Natural killer cell (primary cell): Measurements from ENCODE around the gene RGCC. TPM values are rescaled to one million over a fixed set of nuclear protein-coding genes. Genes with fewer than 3 reads are reported as not detected.
"Not testable (repeated sequence)": the region's sequence is repeated elsewhere in the genome, so short reads cannot be mapped to it uniquely, and the experiment has no call there.

Experiments used
- ATAC-seq, 3 donors: fragments of 150-1000 bp in 2 of 3; fragments of 200-7000 bp in 1 of 3; cut with Tn5 transposase; 1 replicate in 1 of 3; 2 replicates in 2 of 3; pipeline ENCODE4 v1.10.0; 2021; ENCODE audit warnings: mild to moderate bottlenecking in 2 of 3, moderate library complexity in 2 of 3
- DNase-seq, 2 donors: peaks; one replicate each; pipeline versions ENCODE4 v3.0.0 to v3.0.0-alpha.2; 2013 to 2021; ENCODE audit warnings: mixed read lengths in 1 of 2
- H3K27ac ChIP-seq: one replicate; pipeline ENCODE4 v1.5.1; 2013; ENCODE audit warnings: mild to moderate bottlenecking, low read length
- H3K27me3 ChIP-seq: one replicate; pipeline ENCODE4 v1.6.1; 2013; ENCODE audit warnings: low read length; ENCODE audit not compliant: control insufficient read depth, insufficient read depth
- H3K36me3 ChIP-seq: one replicate; pipeline ENCODE4 v1.6.1; 2013; ENCODE audit warnings: low read length; ENCODE audit not compliant: control insufficient read depth, insufficient read depth
- H3K4me1 ChIP-seq: one replicate; pipeline ENCODE4 v1.6.1; 2013; ENCODE audit warnings: low read length; ENCODE audit not compliant: control insufficient read depth, insufficient read depth
- H3K4me3 ChIP-seq: one replicate; pipeline ENCODE4 v1.5.1; 2013; ENCODE audit warnings: low read length
- H3K9me3 ChIP-seq: one replicate; pipeline ENCODE4 v1.6.1; 2013; ENCODE audit warnings: low read length; ENCODE audit not compliant: control insufficient read depth, insufficient read depth
- H3K27ac Mint-ChIP-seq, 2 donors: one replicate each; pipeline ENCODE4 v1.8.0; 2022; ENCODE audit warnings: mild to moderate bottlenecking in 2 of 2, mixed read lengths in 2 of 2, moderate library complexity in 1 of 2
- H3K27me3 Mint-ChIP-seq, 2 donors: one replicate each; pipeline ENCODE4 v1.8.0; 2022; ENCODE audit warnings: low read depth in 2 of 2, mixed read lengths in 2 of 2
- H3K36me3 Mint-ChIP-seq: one replicate; pipeline ENCODE4 v1.8.0; 2022; ENCODE audit warnings: mixed read lengths
- H3K4me1 Mint-ChIP-seq, 2 donors: one replicate each; pipeline ENCODE4 v1.8.0; 2022; ENCODE audit warnings: mixed read lengths in 2 of 2
- H3K4me3 Mint-ChIP-seq: one replicate; pipeline ENCODE4 v1.8.0; 2022; ENCODE audit warnings: mild to moderate bottlenecking, moderate library complexity, mixed read lengths
- H3K9me3 Mint-ChIP-seq, 2 donors: one replicate each; pipeline ENCODE4 v1.8.0; 2022; ENCODE audit warnings: mixed read lengths in 2 of 2
- WGBS: methylation state at CpG from one replicate; pipeline ENCODE4 v1.1.7; 2013; ENCODE audit warnings: missing lambda C conversion rate; ENCODE audit not compliant: insufficient coverage; 5-methylcytosine and 5-hydroxymethylcytosine counted together
- intact Hi-C: fragments of 100-400 bp; cut with micrococcal nuclease; formaldehyde crosslinking; loops from one replicate; pipeline ENCODE4 v1.14.2; 2022
- total RNA-seq, 4 donors: library from RNA; stranded (reverse); fragments of 120-200 nt in 1 of 4; gene quantifications; one replicate each; pipeline versions ENCODE4 v1.2.3 to v1.2.4, GENCODE V29; 2013 to 2022
- TF ChIP-seq, protein P1 (sequence below): fragments of 200-600 bp; IDR thresholded peaks from one replicate; pipeline ENCODE4 v1.8.0; 2022; ENCODE audit warnings: antibody characterized with exemption

RGCC gene
- total RNA-seq, 3 donors from 2014 or later (not counting 1 experiment from before 2014, with no cell fraction given): 61.7 to 306 (median 85.4) TPM

DNA sequence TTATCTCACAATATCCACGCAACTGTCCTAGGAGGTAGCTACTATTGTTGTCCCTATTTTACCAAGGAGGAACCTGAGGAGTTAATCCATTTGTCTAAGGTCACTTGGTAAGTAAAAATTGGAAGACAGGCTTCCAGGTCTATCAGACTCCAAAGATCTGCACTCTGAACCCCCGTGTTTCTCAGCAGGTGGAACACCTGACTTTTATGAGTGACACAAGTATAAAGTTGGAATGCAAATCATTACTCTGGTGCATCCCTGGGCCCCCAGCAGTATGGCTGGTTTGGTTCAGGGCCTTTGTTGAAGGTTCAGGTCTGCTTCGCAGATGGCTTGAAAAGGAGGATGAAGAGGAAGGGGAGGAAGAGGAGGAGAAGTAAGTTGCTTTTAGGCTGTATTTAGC lies 46.0 kb downstream of the RGCC start:
- TF ChIP-seq, protein P1, sequence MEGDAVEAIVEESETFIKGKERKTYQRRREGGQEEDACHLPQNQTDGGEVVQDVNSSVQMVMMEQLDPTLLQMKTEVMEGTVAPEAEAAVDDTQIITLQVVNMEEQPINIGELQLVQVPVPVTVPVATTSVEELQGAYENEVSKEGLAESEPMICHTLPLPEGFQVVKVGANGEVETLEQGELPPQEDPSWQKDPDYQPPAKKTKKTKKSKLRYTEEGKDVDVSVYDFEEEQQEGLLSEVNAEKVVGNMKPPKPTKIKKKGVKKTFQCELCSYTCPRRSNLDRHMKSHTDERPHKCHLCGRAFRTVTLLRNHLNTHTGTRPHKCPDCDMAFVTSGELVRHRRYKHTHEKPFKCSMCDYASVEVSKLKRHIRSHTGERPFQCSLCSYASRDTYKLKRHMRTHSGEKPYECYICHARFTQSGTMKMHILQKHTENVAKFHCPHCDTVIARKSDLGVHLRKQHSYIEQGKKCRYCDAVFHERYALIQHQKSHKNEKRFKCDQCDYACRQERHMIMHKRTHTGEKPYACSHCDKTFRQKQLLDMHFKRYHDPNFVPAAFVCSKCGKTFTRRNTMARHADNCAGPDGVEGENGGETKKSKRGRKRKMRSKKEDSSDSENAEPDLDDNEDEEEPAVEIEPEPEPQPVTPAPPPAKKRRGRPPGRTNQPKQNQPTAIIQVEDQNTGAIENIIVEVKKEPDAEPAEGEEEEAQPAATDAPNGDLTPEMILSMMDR: no peak
- H3K4me3 Mint-ChIP-seq: no peak overlapping the region
- Histone ChIP-seq H3K27me3 (no peaks in the 10 kb centered on the region), H3K4me1 (peaks cover 7% of the 10 kb centered on the region), H3K9me3 (no peaks in the 10 kb centered on the region), H3K36me3 (no peaks in the 10 kb centered on the region), H3K27ac (no peak overlapping the region), H3K4me3 (no peak overlapping the region)
- H3K9me3 Mint-ChIP-seq: peaks cover 2 to 5% of the 10 kb centered on the region in 2 donors
- no peaks in the 10 kb centered on the region for H3K27me3 Mint-ChIP-seq
- WGBS: 89% methylated on average over 3 of the region's 3 CpGs
- H3K36me3 Mint-ChIP-seq: no peaks in the 10 kb centered on the region
- intact Hi-C loops: no loop called here
- DNase-seq (no peak), ATAC-seq (no peak)
- peaks cover 11 to 19% of the 10 kb centered on the region in 2 donors for H3K4me1 Mint-ChIP-seq
- no peak overlapping the region for H3K27ac Mint-ChIP-seq

DNA sequence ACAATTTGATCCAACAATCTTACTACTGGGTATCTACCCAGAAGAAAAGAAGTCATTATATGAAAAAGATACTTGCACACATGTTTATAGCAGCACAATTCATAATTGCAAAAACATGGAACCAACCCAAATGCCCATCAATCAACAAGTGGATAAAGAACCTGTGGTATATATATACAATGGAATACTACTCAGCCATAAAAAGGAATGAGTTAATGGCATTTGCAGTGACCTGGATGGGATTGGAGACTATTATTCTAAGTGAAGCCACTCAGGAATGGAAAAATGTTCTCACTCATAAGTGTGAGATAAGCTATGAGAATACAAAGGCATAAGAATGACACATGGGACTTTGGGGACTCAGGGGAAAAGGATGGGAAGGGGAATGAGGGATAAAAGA lies 47.3 kb downstream of the RGCC start:
- H3K27ac Mint-ChIP-seq, intact Hi-C loops: not testable (repeated sequence)

DNA sequence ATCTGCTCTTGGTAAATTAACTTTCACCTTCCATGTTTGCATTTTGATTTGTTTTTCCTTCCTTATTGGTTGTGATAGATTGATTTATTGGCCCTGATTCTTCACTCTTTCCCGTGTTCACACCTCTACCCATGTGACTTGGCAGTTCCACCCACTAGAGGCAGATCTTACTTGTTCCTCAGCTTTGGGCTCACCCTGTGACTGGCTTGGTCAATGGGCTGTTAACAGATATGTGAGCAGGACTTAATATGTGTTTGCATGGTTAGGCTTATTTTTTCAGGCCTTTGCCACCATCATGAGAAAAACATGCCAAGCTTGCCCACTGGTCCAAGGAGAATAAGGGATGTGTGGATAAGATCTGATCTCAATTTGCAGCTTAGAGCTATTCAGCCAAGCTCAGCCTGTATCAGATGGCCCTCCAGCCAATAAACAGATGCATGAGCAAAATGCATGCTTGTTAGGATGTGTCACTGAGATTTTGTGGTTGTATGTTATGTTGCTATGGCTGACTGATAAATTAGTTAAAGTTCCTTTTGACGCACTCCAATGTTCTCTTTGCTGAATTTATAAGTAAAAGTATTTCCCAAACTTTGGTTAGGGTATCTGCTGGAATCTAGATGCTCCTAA lies 48.0 kb downstream of the RGCC start:
- Histone ChIP-seq H3K9me3 (no peaks in the 10 kb centered on the region), H3K4me3 (no peak overlapping the region), H3K27ac (no peak overlapping the region), H3K27me3 (no peaks in the 10 kb centered on the region), H3K4me1 (peaks cover 7% of the 10 kb centered on the region), H3K36me3 (no peaks in the 10 kb centered on the region)
- no peaks in the 10 kb centered on the region for H3K27me3 Mint-ChIP-seq
- no peak overlapping the region for H3K4me3 Mint-ChIP-seq
- H3K9me3 Mint-ChIP-seq: peaks cover 2 to 5% of the 10 kb centered on the region in 2 donors
- ATAC-seq (no peak), DNase-seq (no peak)
- peaks cover 10 to 18% of the 10 kb centered on the region in 2 donors for H3K4me1 Mint-ChIP-seq
- WGBS: 100% methylated on average over 1 of the region's 2 CpGs
- intact Hi-C loops: no loop called here
- TF ChIP-seq, protein P1: no peak
- H3K27ac Mint-ChIP-seq: no peak overlapping the region
- H3K36me3 Mint-ChIP-seq: no peaks in the 10 kb centered on the region

More for the DNA sequence above, 47.3 kb downstream of the RGCC start:
- peaks cover 11 to 19% of the 10 kb centered on the region in 2 donors for H3K4me1 Mint-ChIP-seq
- H3K9me3 Mint-ChIP-seq, H3K4me1 ChIP-seq, H3K27me3 Mint-ChIP-seq, H3K36me3 Mint-ChIP-seq, H3K36me3 ChIP-seq, H3K4me3 ChIP-seq, H3K4me3 Mint-ChIP-seq, H3K27me3 ChIP-seq, H3K27ac ChIP-seq, DNase-seq, ATAC-seq, H3K9me3 ChIP-seq: not testable (repeated sequence)

DNA sequence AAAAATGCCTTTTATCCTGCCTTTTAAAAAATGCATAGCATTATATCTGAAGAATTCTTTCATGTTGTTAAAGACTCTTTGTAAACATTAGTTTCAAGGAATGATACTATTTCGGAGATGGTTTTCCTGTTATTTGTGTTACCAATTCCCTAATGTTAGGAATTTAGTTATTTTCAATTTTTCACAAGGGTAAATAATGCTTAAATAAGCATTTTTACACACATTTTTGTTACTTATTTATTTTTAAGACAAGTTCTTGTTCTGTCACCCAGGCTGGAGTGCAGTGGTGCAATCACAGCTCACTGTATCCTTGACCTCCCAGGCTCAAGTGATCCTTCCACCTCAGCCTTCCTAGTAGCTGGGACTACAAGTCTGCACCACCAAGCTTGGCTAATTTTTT lies 49.0 kb downstream of the RGCC start:
- H3K27me3 ChIP-seq: no peaks in the 10 kb centered on the region
- intact Hi-C loops: no loop called here
- H3K27me3 Mint-ChIP-seq: no peaks in the 10 kb centered on the region
- H3K9me3 Mint-ChIP-seq: peaks cover 2 to 5% of the 10 kb centered on the region in 2 donors
- no peak overlapping the region for H3K27ac ChIP-seq
- DNase-seq (no peak), ATAC-seq (no peak)
- no peaks in the 10 kb centered on the region for H3K9me3 ChIP-seq
- no CpG with 5 or more reads among the region's 1 CpG for WGBS
- H3K27ac Mint-ChIP-seq: no peak overlapping the region
- H3K4me3 ChIP-seq: no peak overlapping the region
- peaks cover 4 to 12% of the 10 kb centered on the region in 2 donors for H3K4me1 Mint-ChIP-seq
- H3K36me3 Mint-ChIP-seq: no peaks in the 10 kb centered on the region
- peaks cover 3% of the 10 kb centered on the region for H3K4me1 ChIP-seq
- TF ChIP-seq, protein P1: no peak
- no peak overlapping the region for H3K4me3 Mint-ChIP-seq
- H3K36me3 ChIP-seq: no peaks in the 10 kb centered on the region
